HG02678 (cell line): ENCODE data around the gene COX15.
A peak's percentile ranks its signal among the peaks of the same experiment; 100 is the strongest.
"Not testable (repeated sequence)": the region's sequence is repeated elsewhere in the genome, so short reads cannot be mapped to it uniquely, and the experiment has no call there.

Experiments
- ATAC-seq: cut with Tn5 transposase; IDR thresholded peaks from one replicate; pipeline ENCODE4 v1.9.1; 2021; ENCODE audit warnings: mild to moderate bottlenecking, moderate library complexity; ENCODE audit not compliant: unreplicated experiment

The COX15 gene

GRCh38 chr10:99732033-99732842, at the start of gene COX15, which contains the start of gene CUTC:
COX15 (minus strand) TSS chr10:99732127; CDS start chr10:99732049, 78 bp downstream.
CUTC (plus strand) TSS chr10:99732234; CDS start chr10:99732349, 115 bp downstream.
- peak; percentile 90 for ATAC-seq

- no peak for ATAC-seq
These were observed 47.4 kb upstream of the COX15 start for GRCh38 chr10:99779335-99779734.

- no peak for ATAC-seq
These were observed 46.2 kb upstream of the COX15 start for GRCh38 chr10:99777918-99778714.

DNA sequence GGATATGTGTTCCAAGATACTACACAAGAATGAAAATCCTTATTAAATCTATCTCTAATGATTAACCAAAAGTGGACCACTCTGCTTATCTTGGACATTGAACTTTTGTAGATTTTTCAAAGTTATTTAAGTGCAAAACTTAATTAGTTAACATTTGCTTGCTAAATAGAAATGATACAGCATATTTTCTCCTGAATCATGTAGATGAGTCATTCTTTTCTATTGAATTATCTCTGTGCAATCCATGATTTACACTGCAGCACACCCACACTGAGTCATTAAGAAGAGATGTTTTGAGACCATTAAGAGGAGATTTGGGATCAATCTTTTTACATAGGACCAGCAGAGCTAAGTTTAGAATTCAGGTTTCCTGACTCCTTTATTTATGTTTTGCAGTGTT, 43.9 kb upstream of the COX15 start:
- ATAC-seq: no peak

DNA sequence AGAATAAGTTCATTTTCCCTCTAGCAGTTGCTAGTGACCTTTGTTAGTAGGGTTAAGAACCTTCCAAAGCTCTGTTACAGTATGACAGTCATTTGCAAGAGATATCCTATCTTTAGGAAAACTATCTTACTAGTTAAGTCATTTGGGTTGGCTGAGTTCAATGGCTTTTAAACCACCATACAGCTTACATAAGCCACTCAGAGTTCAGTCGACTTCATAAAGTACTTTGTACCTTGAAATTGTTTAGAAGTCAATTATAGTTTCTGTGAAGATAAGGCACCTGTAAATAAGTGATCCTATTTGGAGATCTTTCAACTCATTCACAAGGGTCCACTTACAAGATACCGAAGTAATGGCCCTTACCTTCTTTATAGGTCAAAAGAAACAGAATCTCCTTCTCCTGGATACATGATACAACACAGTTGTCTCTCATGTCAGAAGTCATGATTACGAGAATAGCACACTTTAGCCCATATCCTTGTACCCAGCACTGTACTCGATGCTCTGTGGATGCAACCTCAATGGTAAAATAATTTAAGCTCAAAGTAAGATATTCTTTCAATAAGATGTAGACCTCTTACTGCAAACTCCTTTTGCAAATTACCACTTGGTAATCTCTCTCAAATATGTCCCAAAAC, 38.6 kb upstream of the COX15 start:
- no peak for ATAC-seq

- no peak for ATAC-seq
These were observed 37.8 kb upstream of the COX15 start for GRCh38 chr10:99769706-99770105.

GRCh38 chr10:99768556-99768955, 36.6 kb upstream of the COX15 start:
- ATAC-seq: no peak

DNA sequence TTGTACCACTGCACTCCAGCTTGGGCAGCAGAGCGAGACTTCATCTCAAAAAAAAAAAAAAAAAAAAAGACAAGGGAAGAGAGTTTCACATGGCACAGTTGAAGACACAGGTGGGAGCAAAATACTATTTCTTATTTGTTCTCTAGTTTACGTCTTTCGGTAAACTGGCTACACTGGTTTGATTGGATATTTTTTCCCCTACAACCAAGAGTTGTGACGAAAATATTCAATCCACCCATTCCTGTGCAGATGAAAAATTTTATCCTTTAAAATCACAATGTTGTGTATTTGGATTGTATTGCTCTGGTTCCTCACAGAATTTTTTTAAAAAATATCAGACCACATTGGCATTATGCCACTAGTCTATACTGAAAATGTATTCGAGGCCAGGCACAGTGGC, 36.0 kb upstream of the COX15 start:
- no peak for ATAC-seq

DNA sequence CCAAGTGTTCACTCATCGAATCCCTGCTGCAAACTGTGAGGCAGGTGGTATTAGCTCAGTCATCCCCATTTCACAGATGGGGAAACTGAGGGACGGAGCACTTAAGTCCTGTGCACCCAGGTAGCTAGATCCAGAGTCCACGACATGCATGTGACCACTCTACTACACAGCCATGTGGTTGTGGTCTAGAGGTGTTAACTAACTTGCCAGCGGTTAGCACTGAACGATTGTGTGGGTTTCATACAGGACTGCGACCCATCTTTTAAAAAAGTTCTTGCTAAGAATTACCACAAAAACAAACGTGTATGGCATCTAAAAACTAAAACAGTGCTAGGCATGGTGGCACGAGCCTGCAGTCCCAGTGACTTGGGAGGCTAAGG, 34.4 kb upstream of the COX15 start:
- peak; percentile 71 for ATAC-seq

DNA sequence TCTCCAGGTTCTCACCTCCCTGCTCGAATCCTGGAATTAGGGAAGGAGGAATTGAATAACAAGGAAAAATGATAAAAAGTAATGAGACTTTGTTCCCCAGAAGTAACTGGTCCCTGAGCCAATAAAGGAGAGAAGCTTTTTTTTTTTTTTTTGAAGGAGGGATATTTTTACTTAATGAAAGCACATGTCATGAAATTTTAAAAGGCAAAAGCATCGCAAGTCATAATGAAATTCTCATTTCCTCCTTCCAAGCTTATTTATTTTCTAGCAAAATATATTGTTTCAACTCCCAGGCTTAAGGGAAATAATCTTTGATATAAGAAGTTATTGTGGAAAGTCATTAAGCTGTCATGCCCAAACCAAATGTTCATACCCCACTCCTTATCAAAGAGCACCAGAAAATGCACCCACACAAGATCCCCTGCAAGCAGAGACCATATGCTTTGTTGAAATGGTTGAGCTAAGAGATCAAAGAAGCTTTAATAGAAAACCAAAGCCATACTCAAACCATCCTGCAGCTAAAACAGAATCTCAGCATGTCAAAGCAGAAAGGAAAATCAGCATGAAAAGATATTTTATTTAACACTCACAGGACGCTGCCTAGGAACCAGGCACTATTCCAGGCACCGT, 33.9 kb upstream of the COX15 start:
- no peak for ATAC-seq

DNA sequence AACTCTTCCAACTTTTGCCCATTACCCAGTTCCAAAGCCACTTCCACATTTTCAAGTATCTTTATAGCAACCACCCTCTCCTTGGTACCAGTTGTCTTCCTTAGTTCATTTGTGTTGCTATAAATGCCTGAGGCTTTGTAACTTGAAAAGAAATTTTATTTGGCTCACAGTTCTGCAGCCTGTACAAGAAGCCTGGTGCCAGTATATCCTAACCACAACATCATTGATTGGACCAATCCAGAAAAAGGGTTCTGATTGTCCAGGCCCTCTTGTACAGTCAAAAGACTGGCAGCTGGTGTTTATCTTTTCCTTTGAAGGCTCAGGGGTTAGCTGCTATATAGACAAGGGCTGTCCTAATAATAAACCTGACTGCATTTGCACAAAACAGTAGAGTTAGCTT, 29.4 kb upstream of the COX15 start:
- no peak for ATAC-seq

GRCh38 chr10:99760321-99760720, 28.4 kb upstream of the COX15 start:
- ATAC-seq: no peak

GRCh38 chr10:99758211-99758891, 26.4 kb upstream of the COX15 start:
- no peak for ATAC-seq

DNA sequence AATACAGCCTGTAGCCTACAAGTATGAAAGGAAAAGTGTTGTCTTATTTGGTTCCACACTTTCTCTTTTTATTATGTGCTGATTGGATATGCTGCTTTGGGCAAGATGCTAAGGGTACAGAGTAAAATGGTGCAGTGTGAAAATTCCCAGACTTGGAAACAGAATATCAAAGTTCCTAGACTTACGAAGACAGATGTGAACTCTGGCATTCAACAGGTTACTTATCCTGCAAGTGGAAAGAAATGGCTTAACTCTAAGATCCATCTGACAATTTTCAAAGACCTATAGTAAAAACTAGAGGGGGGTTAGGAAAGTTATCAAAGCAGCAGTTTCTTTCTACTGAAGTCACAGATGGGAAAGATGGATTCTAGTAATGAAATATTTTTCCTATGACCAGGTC, 24.2 kb upstream of the COX15 start:
- ATAC-seq: no peak

- no peak for ATAC-seq
These were observed 22.7 kb upstream of the COX15 start for GRCh38 chr10:99754670-99755069.

DNA sequence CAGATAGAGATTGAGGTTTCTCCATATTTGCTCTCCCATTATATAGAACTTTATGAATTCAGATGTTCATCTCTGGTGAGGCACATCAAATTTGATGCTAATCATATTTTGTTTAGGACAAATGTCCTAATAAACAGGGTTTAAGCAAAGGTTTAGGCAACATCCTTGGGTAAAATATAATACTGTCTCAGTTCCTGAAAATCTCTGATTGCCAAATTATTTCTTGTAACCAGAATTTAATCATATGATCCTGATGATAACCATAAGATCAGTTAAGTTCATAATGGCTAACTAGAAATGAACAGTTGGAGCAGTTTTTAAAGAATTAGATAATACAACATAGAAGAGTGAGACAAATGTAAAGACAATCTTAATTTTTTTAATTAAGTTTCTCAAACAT, 18.7 kb upstream of the COX15 start:
- no peak for ATAC-seq

- no peak for ATAC-seq
These were observed 17.0 kb upstream of the COX15 start for GRCh38 chr10:99748823-99749451.

DNA sequence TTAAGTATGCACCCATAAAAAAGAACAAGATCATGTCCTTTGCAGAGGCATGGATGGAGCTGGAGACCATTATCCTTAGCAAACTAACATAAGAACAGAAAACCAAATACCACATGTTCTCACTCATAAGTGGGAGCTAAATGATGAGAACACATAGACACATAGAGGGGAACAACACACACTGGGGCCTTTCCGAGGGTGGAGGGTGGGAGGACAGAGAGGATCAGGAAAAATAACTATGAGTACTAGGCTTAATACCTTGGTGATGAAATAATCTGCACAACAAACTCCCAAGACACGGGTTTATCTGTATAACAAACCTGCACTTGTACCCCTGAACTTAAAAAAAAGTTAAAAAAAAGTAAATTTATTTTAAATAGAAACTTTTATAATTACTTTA, 14.2 kb upstream of the COX15 start:
- ATAC-seq: not testable (repeated sequence)

DNA sequence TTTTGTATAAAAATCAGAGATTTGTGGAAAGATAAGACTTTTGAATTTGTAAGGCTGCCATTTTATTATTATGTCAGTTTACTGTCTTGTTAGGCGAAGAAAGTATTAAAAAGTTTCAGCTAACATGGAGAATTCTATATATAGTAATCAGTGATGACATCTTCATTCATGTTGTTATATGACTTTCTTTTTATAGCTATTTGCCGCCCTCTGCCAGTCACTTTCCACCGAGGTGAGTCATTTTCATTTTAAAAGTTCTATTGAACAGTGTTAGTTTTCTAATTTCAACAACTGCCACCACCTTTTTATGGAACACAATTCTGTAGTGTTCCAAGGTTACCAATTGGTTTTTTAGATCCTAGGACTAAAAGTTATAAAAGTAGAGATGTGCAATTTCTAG, 11.9 kb upstream of the COX15 start:
- no peak for ATAC-seq

DNA sequence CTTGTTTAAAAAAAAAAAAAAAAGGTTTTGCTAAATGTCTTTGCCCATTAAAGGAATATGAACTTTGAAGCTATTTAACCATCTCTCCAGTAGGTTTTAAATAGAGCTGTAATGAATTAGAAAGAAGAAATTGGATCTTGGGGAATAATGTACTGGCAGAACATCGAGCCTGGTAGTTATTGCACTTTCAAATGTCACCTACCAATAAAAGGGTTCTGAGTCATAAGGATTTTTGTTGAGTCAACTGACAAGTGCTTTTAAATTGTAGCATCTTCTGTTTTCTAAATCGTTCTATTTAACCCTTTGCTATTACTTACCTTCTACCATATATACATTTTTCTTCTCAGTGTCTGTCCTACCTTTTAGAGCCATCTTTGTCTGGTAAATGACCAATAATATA, 10.8 kb upstream of the COX15 start:
- ATAC-seq: no peak
